Epithelial cell of prostate (primary cell): ENCODE results near the gene GLYR1.
A peak's percentile ranks its signal among the peaks of the same experiment; 100 is the strongest.

Experiments used
- DNase-seq: peaks from one replicate; pipeline ENCODE4 v3.0.0-alpha.2; 2011; ENCODE audit warnings: low read depth, low spot score
- H3K27ac ChIP-seq: fragments of 450-650 bp; 2 replicates; pipeline ENCODE4 v1.5.1; 2017; ENCODE audit warnings: mild to moderate bottlenecking

GLYR1 gene

GRCh38 chr16:4882000-4882632, 35.0 kb upstream of the GLYR1 start:
- H3K27ac ChIP-seq: peak overlapping the region; percentile 39
- no peak for DNase-seq

- H3K27ac ChIP-seq: no peak overlapping the region
- DNase-seq: no peak
Measured at GRCh38 chr16:4880006-4880580, 33.0 kb upstream of the GLYR1 start.

- no peak overlapping the region for H3K27ac ChIP-seq
- DNase-seq: no peak
Measured at GRCh38 chr16:4879049-4879448, 32.0 kb upstream of the GLYR1 start.

GRCh38 chr16:4877380-4877685, 30.2 kb upstream of the GLYR1 start:
- DNase-seq: no peak
- H3K27ac ChIP-seq: no peak overlapping the region

- no peak overlapping the region for H3K27ac ChIP-seq
- DNase-seq: no peak
Measured at GRCh38 chr16:4876646-4877379, 29.7 kb upstream of the GLYR1 start.

- H3K27ac ChIP-seq: no peak overlapping the region
- no peak for DNase-seq
Measured at GRCh38 chr16:4874666-4875065, 27.6 kb upstream of the GLYR1 start.

GRCh38 chr16:4873091-4873490, 26.0 kb upstream of the GLYR1 start:
- DNase-seq: no peak
- no peak overlapping the region for H3K27ac ChIP-seq

- no peak overlapping the region for H3K27ac ChIP-seq
- DNase-seq: no peak
Measured at GRCh38 chr16:4871071-4871470, 24.0 kb upstream of the GLYR1 start.

GRCh38 chr16:4870138-4870671, 23.1 kb upstream of the GLYR1 start:
- DNase-seq: no peak
- H3K27ac ChIP-seq: peak overlapping the region; percentile 43

GRCh38 chr16:4869147-4869805, 22.2 kb upstream of the GLYR1 start:
- H3K27ac ChIP-seq: peak overlapping the region; percentile 43
- DNase-seq: no peak

- peak overlapping the region; percentile 43 for H3K27ac ChIP-seq
Measured at GRCh38 chr16:4868535-4868934, 21.4 kb upstream of the GLYR1 start.

GRCh38 chr16:4868026-4868425, 20.9 kb upstream of the GLYR1 start:
- DNase-seq: no peak
- no peak overlapping the region for H3K27ac ChIP-seq

More at GRCh38 chr16:4868535-4868934, 21.4 kb upstream of the GLYR1 start:
- DNase-seq: no peak

- DNase-seq: no peak
- no peak overlapping the region for H3K27ac ChIP-seq
Measured at GRCh38 chr16:4866586-4866985, 19.5 kb upstream of the GLYR1 start.

GRCh38 chr16:4865231-4865860, 18.3 kb upstream of the GLYR1 start:
- H3K27ac ChIP-seq: no peak overlapping the region
- DNase-seq: no peak

GRCh38 chr16:4864728-4865127, 17.6 kb upstream of the GLYR1 start:
- H3K27ac ChIP-seq: no peak overlapping the region
- DNase-seq: no peak

- DNase-seq: no peak
- H3K27ac ChIP-seq: peak overlapping the region; percentile 19
Measured at GRCh38 chr16:4862639-4863038, 15.6 kb upstream of the GLYR1 start.

GRCh38 chr16:4860727-4861342, 13.7 kb upstream of the GLYR1 start:
- no peak overlapping the region for H3K27ac ChIP-seq
- DNase-seq: no peak

GRCh38 chr16:4859900-4860255, 12.8 kb upstream of the GLYR1 start:
- no peak for DNase-seq
- peak overlapping the region; percentile 58 for H3K27ac ChIP-seq

- H3K27ac ChIP-seq: peak overlapping the region; percentile 58
- DNase-seq: no peak
Measured at GRCh38 chr16:4859190-4859899, 12.3 kb upstream of the GLYR1 start.

GRCh38 chr16:4855804-4856203, 8.7 kb upstream of the GLYR1 start:
- no peak overlapping the region for H3K27ac ChIP-seq
- no peak for DNase-seq
